PC-3 (cell line): ENCODE data around the gene TAPT1. TPM values are rescaled to one million over a fixed set of nuclear protein-coding genes. Genes with fewer than 3 reads are reported as not detected.
"Not testable (repeated sequence)": the region's sequence is repeated elsewhere in the genome, so short reads cannot be mapped to it uniquely, and the experiment has no call there.

Experiments used
- ATAC-seq: fragments of 200-7000 bp; cut with Tn5 transposase; 2 replicates; pipeline ENCODE4 v1.9.1; 2020; ENCODE audit warnings: mild to moderate bottlenecking, moderate library complexity
- BruUV-seq: library from RNA; stranded (reverse); fragments of 400-500 nt; replicated peaks from 2 replicates; lab custom pipeline; 2021; lab: Mats Ljungman, UMichigan
- CTCF ChIA-PET: fragments of 300-600 bp; sonication (Branson Sonifier 250); formaldehyde crosslinking; loops from one replicate; lab custom pipeline; 2022; ENCODE audit warnings: antibody characterized with exemption; lab: Charles Lee
- POLR2A ChIA-PET: fragments of 300-600 bp; sonication (Branson Sonifier 250); formaldehyde crosslinking; loops from one replicate; lab custom pipeline; 2022; ENCODE audit warnings: antibody characterized with exemption; ENCODE audit not compliant: unreplicated experiment; lab: Charles Lee
- DNase-seq: peaks from one replicate; pipeline ENCODE4 v3.0.0-alpha.2; 2015
- H2AFZ ChIP-seq: fragments of 300-600 bp; sonication (generic); 2 replicates; pipeline ENCODE4 v1.6.0; 2016; ENCODE audit warnings: antibody characterized with exemption, low read length
- H3F3A ChIP-seq: fragments of 300-600 bp; sonication (generic); one replicate; pipeline ENCODE4 v1.6.0; 2017; ENCODE audit warnings: antibody characterized with exemption, low read length, control low read depth, mild to moderate bottlenecking; ENCODE audit not compliant: unreplicated experiment
- H3K27ac ChIP-seq: fragments of 300-600 bp; sonication (generic); 2 replicates; pipeline ENCODE4 v1.5.1; 2016; ENCODE audit warnings: mild to moderate bottlenecking, low read length
- H3K27me3 ChIP-seq: fragments of 300-600 bp; sonication (generic); 2 replicates; pipeline ENCODE4 v1.6.1; 2016; ENCODE audit warnings: low read length, mixed read lengths
- H3K36me3 ChIP-seq: fragments of 300-600 bp; sonication (generic); 2 replicates; pipeline ENCODE4 v1.6.1; 2016; ENCODE audit warnings: low read depth, mixed run types, low read length, mixed read lengths
- H3K4me1 ChIP-seq: fragments of 300-600 bp; sonication (generic); 2 replicates; pipeline ENCODE4 v1.5.1; 2016; ENCODE audit warnings: low read length; ENCODE audit not compliant: insufficient read depth
- H3K4me2 ChIP-seq: fragments of 300-600 bp; sonication (generic); 2 replicates; pipeline ENCODE4 v1.6.0; 2016; ENCODE audit warnings: low read length
- H3K4me3 ChIP-seq: fragments of 300-600 bp; sonication (generic); 2 replicates; pipeline ENCODE4 v1.5.1; 2016; ENCODE audit warnings: mild to moderate bottlenecking, low read length, mixed read lengths
- H3K79me2 ChIP-seq: fragments of 300-600 bp; sonication (generic); 2 replicates; pipeline ENCODE4 v1.6.1; 2017; ENCODE audit warnings: low read length, mixed read lengths
- H3K9ac ChIP-seq: fragments of 300-600 bp; sonication (generic); 2 replicates; pipeline ENCODE4 v1.6.0; 2016; ENCODE audit warnings: mild to moderate bottlenecking, low read length
- H3K9me2 ChIP-seq: fragments of 300-600 bp; sonication (generic); replicated peaks from 2 replicates; pipeline ENCODE4 v1.6.1; 2016; ENCODE audit warnings: mixed run types, low read length, mixed read lengths
- H3K9me3 ChIP-seq: fragments of 300-600 bp; sonication (generic); 2 replicates; pipeline ENCODE4 v1.6.1; 2016; ENCODE audit warnings: low read length, mixed read lengths
- H4K20me1 ChIP-seq: fragments of 300-600 bp; sonication (generic); 2 replicates; pipeline ENCODE4 v1.6.1; 2016; ENCODE audit warnings: low read length, mixed read lengths
- CTCF ChIP-seq: fragments of 300-600 bp; sonication (generic); conservative IDR thresholded peaks from 2 replicates; pipeline ENCODE4 v1.5.1; 2017; ENCODE audit warnings: antibody characterized with exemption, low read depth, mild to moderate bottlenecking, low read length
- EZH2 ChIP-seq: fragments of 300-600 bp; sonication (generic); IDR thresholded peaks from one replicate; pipeline ENCODE4 v1.6.1; 2017; ENCODE audit warnings: antibody characterized with exemption, mild to moderate bottlenecking, low read length; ENCODE audit not compliant: unreplicated experiment
- EZH2phosphoT487 ChIP-seq: fragments of 300-600 bp; sonication (generic); IDR thresholded peaks from 2 replicates; pipeline ENCODE4 v1.6.1; 2018; ENCODE audit warnings: mild to moderate bottlenecking, antibody characterized with exemption, low read length, borderline replicate concordance
- intact Hi-C: fragments of 100-400 bp; cut with micrococcal nuclease; formaldehyde crosslinking; loops from 2 replicates; pipeline ENCODE4 v1.9.0; 2023
- total RNA-seq: library from RNA; depleted of rRNA; stranded (reverse); fragments of >200 nt; gene quantifications from 2 replicates; pipeline ENCODE4 v1.2.3, GENCODE V29; 2014

Gene TAPT1
- total RNA-seq, 1 experiment from 2014 or later = 8.7 TPM

GRCh38 chr4:16150716-16151115 lies 75.6 kb downstream of the TAPT1 start:
- ATAC-seq = no peak
- no TSS peak for BruUV-seq
- no peaks in the 10 kb centered on the region for H3K27me3 ChIP-seq
- no peak overlapping the region for H3K4me3 ChIP-seq
- no peak overlapping the region for H3K27ac ChIP-seq
- H3K79me2 ChIP-seq = no peaks in the 10 kb centered on the region
- H3K9ac ChIP-seq = no peak overlapping the region
- no peaks in the 10 kb centered on the region for H3K9me2 ChIP-seq
- ChIA-PET POLR2A (no interaction called here), CTCF (no interaction called here)
- H3F3A ChIP-seq = no peaks in the 10 kb centered on the region
- H3K36me3 ChIP-seq = no peaks in the 10 kb centered on the region
- 0 out of 2 replicates have a peak, but pooled peaks cover 6% of the 10 kb centered on the region for H3K4me1 ChIP-seq
- intact Hi-C loops = no loop called here
- no peaks in the 10 kb centered on the region for H3K9me3 ChIP-seq
- peak; percentile 42 for DNase-seq
- H4K20me1 ChIP-seq = no peaks in the 10 kb centered on the region
- no peak for TF ChIP-seq EZH2phosphoT487
- no peak for TF ChIP-seq CTCF
- TF ChIP-seq EZH2 = no peak
- H2AFZ ChIP-seq = no peak overlapping the region
- peak overlapping the region; percentile 22; the same call in 1 of the 2 replicates for H3K4me2 ChIP-seq

GRCh38 chr4:16144913-16145312 lies 81.4 kb downstream of the TAPT1 start:
- not testable (repeated sequence) for BruUV-seq, ATAC-seq, H3K27me3 ChIP-seq

GRCh38 chr4:16142598-16143310 lies 83.5 kb downstream of the TAPT1 start:
- Histone ChIP-seq H3K9me3 (no peaks in the 10 kb centered on the region), H4K20me1 (no peaks in the 10 kb centered on the region), H3K4me2 (no peak overlapping the region), H3K4me1 (peaks cover 18% of the 10 kb centered on the region), H3K9ac (no peak overlapping the region), H3K27ac (no peak overlapping the region), H3F3A (no peaks in the 10 kb centered on the region), H2AFZ (no peak overlapping the region), H3K36me3 (no peaks in the 10 kb centered on the region), H3K27me3 (no peaks in the 10 kb centered on the region), H3K4me3 (no peak overlapping the region), H3K9me2 (no peaks in the 10 kb centered on the region), H3K79me2 (no peaks in the 10 kb centered on the region)
- POLR2A ChIA-PET = no interaction called here
- ATAC-seq (no peak), DNase-seq (no peak)
- intact Hi-C loops = no loop called here
- TF ChIP-seq EZH2 (no peak), EZH2phosphoT487 (no peak), CTCF (no peak)
- CTCF ChIA-PET = no interaction called here
- BruUV-seq = no TSS peak

More at GRCh38 chr4:16144913-16145312, 81.4 kb downstream of the TAPT1 start:
- H3K36me3 ChIP-seq, H2AFZ ChIP-seq, H3F3A ChIP-seq, intact Hi-C loops, H3K27ac ChIP-seq, CTCF ChIA-PET, H3K9me3 ChIP-seq, H3K4me3 ChIP-seq, H3K9ac ChIP-seq, H3K4me2 ChIP-seq, H3K79me2 ChIP-seq, H3K9me2 ChIP-seq, POLR2A ChIA-PET, H4K20me1 ChIP-seq, DNase-seq: not testable (repeated sequence)
- peaks cover 17% of the 10 kb centered on the region for H3K4me1 ChIP-seq
